Measurements from ENCODE around the gene CASZ1. TPM values are rescaled to one million over a fixed set of nuclear protein-coding genes. Genes with fewer than 3 reads are reported as not detected.

Gene CASZ1
- total and polyA plus RNA-seq, 3 donors from 2014 or later: 9.4 to 12.3 (median 10.3) TPM

DNA sequence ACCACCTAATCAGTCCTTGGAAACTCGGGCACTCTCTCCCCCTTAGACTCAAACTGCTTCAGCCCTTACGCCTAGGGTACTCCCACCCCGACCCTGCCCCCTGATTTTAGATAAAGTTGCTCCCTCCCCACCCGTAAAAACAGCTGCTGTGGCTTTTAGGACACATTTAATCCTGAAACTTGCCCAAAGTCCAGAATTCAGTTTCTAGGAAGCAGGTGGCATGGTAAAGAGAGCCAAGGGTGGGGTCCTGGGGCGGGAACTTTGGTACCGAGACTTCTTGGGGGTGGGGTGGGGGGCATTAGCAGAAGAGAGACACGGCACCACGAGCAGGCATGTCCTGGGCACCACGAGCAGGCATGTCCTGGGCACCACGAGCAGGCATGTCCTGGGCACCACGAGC, 52.4 kb downstream of the CASZ1 start:
- intact Hi-C loops (cut with DNase I; ENCODE audit: low total_unique reads): no loop called here
- TF ChIP-seq, protein P1, sequence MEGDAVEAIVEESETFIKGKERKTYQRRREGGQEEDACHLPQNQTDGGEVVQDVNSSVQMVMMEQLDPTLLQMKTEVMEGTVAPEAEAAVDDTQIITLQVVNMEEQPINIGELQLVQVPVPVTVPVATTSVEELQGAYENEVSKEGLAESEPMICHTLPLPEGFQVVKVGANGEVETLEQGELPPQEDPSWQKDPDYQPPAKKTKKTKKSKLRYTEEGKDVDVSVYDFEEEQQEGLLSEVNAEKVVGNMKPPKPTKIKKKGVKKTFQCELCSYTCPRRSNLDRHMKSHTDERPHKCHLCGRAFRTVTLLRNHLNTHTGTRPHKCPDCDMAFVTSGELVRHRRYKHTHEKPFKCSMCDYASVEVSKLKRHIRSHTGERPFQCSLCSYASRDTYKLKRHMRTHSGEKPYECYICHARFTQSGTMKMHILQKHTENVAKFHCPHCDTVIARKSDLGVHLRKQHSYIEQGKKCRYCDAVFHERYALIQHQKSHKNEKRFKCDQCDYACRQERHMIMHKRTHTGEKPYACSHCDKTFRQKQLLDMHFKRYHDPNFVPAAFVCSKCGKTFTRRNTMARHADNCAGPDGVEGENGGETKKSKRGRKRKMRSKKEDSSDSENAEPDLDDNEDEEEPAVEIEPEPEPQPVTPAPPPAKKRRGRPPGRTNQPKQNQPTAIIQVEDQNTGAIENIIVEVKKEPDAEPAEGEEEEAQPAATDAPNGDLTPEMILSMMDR (IDR thresholded peaks at IDR 0.05): no peak
- no peak for TF ChIP-seq POLR2A (IDR thresholded peaks at IDR 0.05)
- 56 to 60% methylated on average over 9 to 10 of the region's 11 CpGs for WGBS, 2 donors
- Histone ChIP-seq H3K4me1 (peaks cover 3% of the 10 kb centered on the region), H3K36me3 (ENCODE audit: low read depth, missing control alignments) (no peaks in the 10 kb centered on the region), H3K27ac (no peak overlapping the region), H3K27me3 (no peaks in the 10 kb centered on the region), H3K4me3 (no peak overlapping the region), H3K9me3 (no peaks in the 10 kb centered on the region)
- DNase-seq: no peak

DNA sequence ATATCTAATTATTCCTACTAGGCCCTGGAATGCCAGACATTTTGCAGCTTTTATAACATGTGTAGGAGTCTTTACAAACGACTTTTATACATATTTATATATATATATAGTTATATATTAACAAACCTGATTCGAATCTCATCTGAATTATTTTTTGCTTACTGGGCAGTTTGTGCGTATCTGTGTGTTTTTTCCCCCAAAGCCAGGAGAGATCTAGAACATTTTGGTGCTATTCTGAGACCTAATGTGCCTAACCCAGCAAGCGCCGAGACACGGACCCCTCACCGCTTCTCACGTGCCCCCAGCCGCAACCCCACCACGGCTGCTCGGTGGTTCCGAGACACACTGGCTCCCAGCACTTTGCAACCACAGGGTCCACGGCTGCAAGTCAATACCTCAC, 54.8 kb downstream of the CASZ1 start:
- Histone ChIP-seq H3K9me3 (no peaks in the 10 kb centered on the region), H3K4me3 (no peak overlapping the region), H3K36me3 (ENCODE audit: low read depth, missing control alignments) (no peaks in the 10 kb centered on the region), H3K27me3 (no peaks in the 10 kb centered on the region), H3K27ac (no peak overlapping the region), H3K4me1 (peaks cover 3% of the 10 kb centered on the region)
- intact Hi-C loops (cut with DNase I; ENCODE audit: low total_unique reads): no loop called here
- TF ChIP-seq, protein P1 (IDR thresholded peaks at IDR 0.05): no peak
- TF ChIP-seq POLR2A (IDR thresholded peaks at IDR 0.05): no peak
- 85 to 92% methylated on average over 12 to 13 of the region's 13 CpGs for whole genome bisulfite sequencing, 2 donors
- DNase-seq: no peak

DNA sequence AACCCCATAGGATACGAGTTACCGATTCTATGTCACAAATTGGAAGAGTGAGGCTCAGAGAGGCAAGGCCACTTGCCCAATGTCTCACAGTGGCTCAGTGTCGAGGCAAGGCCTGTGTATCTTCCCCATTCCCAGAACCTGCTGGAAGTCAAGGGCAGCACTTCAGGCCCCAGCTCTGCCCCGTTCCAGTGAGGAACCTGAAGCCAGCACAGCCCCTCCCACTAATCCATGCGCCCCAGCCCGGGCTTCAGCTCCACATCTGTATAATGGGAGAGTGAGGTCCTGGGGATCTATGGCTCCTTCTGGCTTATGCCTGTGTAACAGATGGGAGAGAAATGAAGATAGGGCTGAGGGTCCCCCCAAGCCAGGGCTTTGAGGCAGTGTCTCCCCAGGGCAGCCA, 56.3 kb downstream of the CASZ1 start:
- H3K9me3 ChIP-seq: no peaks in the 10 kb centered on the region
- TF ChIP-seq, protein P1 (IDR thresholded peaks at IDR 0.05): no peak
- TF ChIP-seq POLR2A (IDR thresholded peaks at IDR 0.05): no peak
- H3K4me3 ChIP-seq: no peak overlapping the region
- intact Hi-C loops (cut with DNase I; ENCODE audit: low total_unique reads): no loop called here
- H3K36me3 ChIP-seq (ENCODE audit: low read depth, missing control alignments): no peaks in the 10 kb centered on the region
- no peaks in the 10 kb centered on the region for H3K27me3 ChIP-seq
- no peak overlapping the region for H3K27ac ChIP-seq
- 89 to 95% methylated on average over 2 to 6 of the region's 6 CpGs for WGBS, 2 donors
- peaks cover 3% of the 10 kb centered on the region for H3K4me1 ChIP-seq
- no peak for DNase-seq

DNA sequence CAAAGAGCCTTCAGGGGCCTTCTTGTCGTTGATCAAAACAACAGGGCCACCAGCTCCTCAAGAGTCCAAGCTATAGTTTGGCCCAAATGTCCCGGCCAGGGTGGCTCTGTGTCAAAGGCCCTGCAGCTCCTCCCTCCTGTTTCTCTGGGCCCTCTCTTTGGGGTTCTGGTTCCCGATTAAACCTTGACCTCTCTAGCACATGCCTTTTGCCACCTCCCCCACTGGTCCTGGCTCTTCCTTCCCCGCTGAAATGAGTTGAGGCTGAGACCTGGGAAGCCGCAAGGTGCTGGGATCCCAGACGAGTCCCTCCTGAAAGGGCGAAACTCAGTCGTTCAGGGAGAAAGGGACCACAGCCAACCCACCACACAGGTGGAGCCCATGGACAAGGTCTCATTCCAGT, 56.9 kb downstream of the CASZ1 start:
- intact Hi-C loops (cut with DNase I; ENCODE audit: low total_unique reads): no loop called here
- no peaks in the 10 kb centered on the region for H3K9me3 ChIP-seq
- no peak overlapping the region for H3K27ac ChIP-seq
- DNase-seq: no peak
- WGBS, 2 donors: 88 to 91% methylated on average over 8 of the region's 8 CpGs
- H3K4me3 ChIP-seq: no peak overlapping the region
- no peaks in the 10 kb centered on the region for H3K27me3 ChIP-seq
- peaks cover 3% of the 10 kb centered on the region for H3K4me1 ChIP-seq
- no peak for TF ChIP-seq POLR2A (IDR thresholded peaks at IDR 0.05)
- TF ChIP-seq, protein P1 (IDR thresholded peaks at IDR 0.05): no peak
- no peaks in the 10 kb centered on the region for H3K36me3 ChIP-seq (ENCODE audit: low read depth, missing control alignments)

All from testis (tissue), 3 donors.